HepG2 (cell line): ENCODE results near the gene CD24. TPM values are rescaled to one million over a fixed set of nuclear protein-coding genes. Genes with fewer than 3 reads are reported as not detected.
A peak's percentile ranks its signal among the peaks of the same experiment; 100 is the strongest.

Experiments
- GTF2F1 ChIP-seq: fragments of 150-350 bp; IDR thresholded peaks from 2 replicates; pipeline ENCODE4 v1.6.1; 2014; ENCODE audit warnings: low read length
- MAFG ChIP-seq: sonication (generic); formaldehyde crosslinking; IDR thresholded peaks from 2 replicates; pipeline ENCODE4 v1.5.1; 2020; ENCODE audit warnings: mild to moderate bottlenecking, missing genetic modification reagents
- RFXAP ChIP-seq: sonication (generic); formaldehyde crosslinking; IDR thresholded peaks from 2 replicates; pipeline ENCODE4 v1.4.0; 2020; ENCODE audit warnings: missing genetic modification reagents, borderline replicate concordance
- TCF7 ChIP-seq: sonication (generic); IDR thresholded peaks from 2 replicates; pipeline ENCODE4 v1.6.1; 2016; ENCODE audit warnings: antibody characterized with exemption, low read depth
- TEAD2 ChIP-seq: sonication (generic); formaldehyde crosslinking; IDR thresholded peaks from 2 replicates; pipeline ENCODE4 v1.9.0; 2021; ENCODE audit warnings: missing genetic modification reagents
- polyA plus RNA-seq, 8 experiments: library from polyadenylated mRNA; depleted of rRNA in 3 of 8; stranded (reverse) in 7 of 8; unstranded in 1 of 8; fragments of >200 nt; fragmentation: Illumina TruSeq in 4 of 8; extraction: Trizol in 4 of 8; gene quantifications; 2 replicates each; pipeline versions ENCODE4 v1.2.1 to v1.2.3, GENCODE V29; 2011 to 2016; ENCODE audit warnings: low read depth in 4 of 8, missing spikeins in 1 of 8, mixed read lengths in 1 of 8; ENCODE audit not compliant: insufficient read depth in 1 of 8
- total RNA-seq, 5 experiments: library from RNA; depleted of rRNA; stranded (reverse); fragments of >200 nt; fragmentation: Illumina TruSeq; extraction: Trizol; gene quantifications; 2 replicates each; pipeline ENCODE4 v1.2.3, GENCODE V29; 2016; ENCODE audit warnings: low read depth in 1 of 5
- TF ChIP-seq, protein P1 (sequence below): sonication (generic); formaldehyde crosslinking; IDR thresholded peaks from 2 replicates; pipeline ENCODE4 v1.4.0; 2020; ENCODE audit warnings: missing genetic modification reagents
- TF ChIP-seq, protein P2 (sequence below): sonication (generic); formaldehyde crosslinking; IDR thresholded peaks from 2 replicates; pipeline ENCODE4 v1.8.0; 2022; ENCODE audit warnings: mild to moderate bottlenecking, missing genetic modification reagents
- TF ChIP-seq, protein P3 (sequence below): fragments of 450-650 bp; IDR thresholded peaks from 2 replicates; pipeline ENCODE4 v1.6.1; 2017; ENCODE audit warnings: mild to moderate bottlenecking
- TF ChIP-seq, protein P4 (sequence below): sonication (generic); formaldehyde crosslinking; IDR thresholded peaks from 2 replicates; pipeline ENCODE4 v1.8.1; 2023; ENCODE audit warnings: mild to moderate bottlenecking, missing genetic modification reagents
- TF ChIP-seq, protein P5 (sequence below): sonication (generic); formaldehyde crosslinking; IDR thresholded peaks from 2 replicates; pipeline ENCODE4 v1.4.0; 2020; ENCODE audit warnings: missing genetic modification reagents
- TF ChIP-seq, protein P6 (sequence below): sonication (generic); formaldehyde crosslinking; conservative IDR thresholded peaks from 2 replicates; pipeline ENCODE4 v1.4.0; 2020; ENCODE audit warnings: mild to moderate bottlenecking, missing genetic modification reagents, moderate library complexity
- TF ChIP-seq, protein P7 (sequence below): sonication (generic); formaldehyde crosslinking; IDR thresholded peaks from 2 replicates; pipeline ENCODE4 v1.8.0; 2022; ENCODE audit warnings: mild to moderate bottlenecking, missing genetic modification reagents, moderate library complexity
- TF ChIP-seq, protein P8 (sequence below): sonication (generic); formaldehyde crosslinking; conservative IDR thresholded peaks from 2 replicates; pipeline ENCODE4 v1.4.0; 2020; ENCODE audit warnings: missing genetic modification reagents

CD24 gene
- total and polyA plus RNA-seq, 2 of the 13 experiments (the other 11 are each of a cell fraction or from before 2014, with no cell fraction given), result 11.3 to 30.5 TPM

DNA sequence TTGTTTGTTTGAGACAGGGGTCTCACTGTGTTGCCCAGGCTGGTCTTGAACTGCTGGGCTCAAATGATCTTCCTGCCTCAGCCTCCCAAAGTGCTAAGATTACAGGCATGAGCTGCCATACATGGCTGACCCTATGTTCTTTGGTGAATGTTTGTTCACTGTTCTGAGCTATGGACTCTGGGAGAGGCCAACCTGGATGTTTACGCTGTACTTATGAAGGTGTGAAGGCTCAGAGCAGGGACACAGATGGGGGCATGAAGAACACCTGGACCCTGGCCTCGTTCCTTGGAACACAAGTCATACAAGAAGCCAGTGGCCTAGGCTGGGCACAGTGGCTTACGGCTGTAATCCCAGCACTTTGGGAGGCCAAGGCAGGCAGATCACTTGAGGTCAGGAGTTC is 21.1 kb upstream of the CD24 start (continued):
- TF ChIP-seq, protein P1, sequence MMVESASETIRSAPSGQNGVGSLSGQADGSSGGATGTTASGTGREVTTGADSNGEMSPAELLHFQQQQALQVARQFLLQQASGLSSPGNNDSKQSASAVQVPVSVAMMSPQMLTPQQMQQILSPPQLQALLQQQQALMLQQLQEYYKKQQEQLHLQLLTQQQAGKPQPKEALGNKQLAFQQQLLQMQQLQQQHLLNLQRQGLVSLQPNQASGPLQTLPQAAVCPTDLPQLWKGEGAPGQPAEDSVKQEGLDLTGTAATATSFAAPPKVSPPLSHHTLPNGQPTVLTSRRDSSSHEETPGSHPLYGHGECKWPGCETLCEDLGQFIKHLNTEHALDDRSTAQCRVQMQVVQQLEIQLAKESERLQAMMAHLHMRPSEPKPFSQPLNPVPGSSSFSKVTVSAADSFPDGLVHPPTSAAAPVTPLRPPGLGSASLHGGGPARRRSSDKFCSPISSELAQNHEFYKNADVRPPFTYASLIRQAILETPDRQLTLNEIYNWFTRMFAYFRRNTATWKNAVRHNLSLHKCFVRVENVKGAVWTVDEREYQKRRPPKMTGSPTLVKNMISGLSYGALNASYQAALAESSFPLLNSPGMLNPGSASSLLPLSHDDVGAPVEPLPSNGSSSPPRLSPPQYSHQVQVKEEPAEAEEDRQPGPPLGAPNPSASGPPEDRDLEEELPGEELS (CRISPR knock-in tag), result peak; percentile 73
- TF ChIP-seq MAFG (CRISPR knock-in tag), result no peak
- TF ChIP-seq GTF2F1, result no peak
- TF ChIP-seq RFXAP (CRISPR knock-in tag), result 0 out of 2 replicates have a peak, but pooled peaks have one; percentile 22
- TF ChIP-seq TEAD2 (CRISPR knock-in tag), result no peak
- TF ChIP-seq, protein P2, sequence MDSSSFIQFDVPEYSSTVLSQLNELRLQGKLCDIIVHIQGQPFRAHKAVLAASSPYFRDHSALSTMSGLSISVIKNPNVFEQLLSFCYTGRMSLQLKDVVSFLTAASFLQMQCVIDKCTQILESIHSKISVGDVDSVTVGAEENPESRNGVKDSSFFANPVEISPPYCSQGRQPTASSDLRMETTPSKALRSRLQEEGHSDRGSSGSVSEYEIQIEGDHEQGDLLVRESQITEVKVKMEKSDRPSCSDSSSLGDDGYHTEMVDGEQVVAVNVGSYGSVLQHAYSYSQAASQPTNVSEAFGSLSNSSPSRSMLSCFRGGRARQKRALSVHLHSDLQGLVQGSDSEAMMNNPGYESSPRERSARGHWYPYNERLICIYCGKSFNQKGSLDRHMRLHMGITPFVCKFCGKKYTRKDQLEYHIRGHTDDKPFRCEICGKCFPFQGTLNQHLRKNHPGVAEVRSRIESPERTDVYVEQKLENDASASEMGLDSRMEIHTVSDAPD, result no peak
- TF ChIP-seq, protein P3, sequence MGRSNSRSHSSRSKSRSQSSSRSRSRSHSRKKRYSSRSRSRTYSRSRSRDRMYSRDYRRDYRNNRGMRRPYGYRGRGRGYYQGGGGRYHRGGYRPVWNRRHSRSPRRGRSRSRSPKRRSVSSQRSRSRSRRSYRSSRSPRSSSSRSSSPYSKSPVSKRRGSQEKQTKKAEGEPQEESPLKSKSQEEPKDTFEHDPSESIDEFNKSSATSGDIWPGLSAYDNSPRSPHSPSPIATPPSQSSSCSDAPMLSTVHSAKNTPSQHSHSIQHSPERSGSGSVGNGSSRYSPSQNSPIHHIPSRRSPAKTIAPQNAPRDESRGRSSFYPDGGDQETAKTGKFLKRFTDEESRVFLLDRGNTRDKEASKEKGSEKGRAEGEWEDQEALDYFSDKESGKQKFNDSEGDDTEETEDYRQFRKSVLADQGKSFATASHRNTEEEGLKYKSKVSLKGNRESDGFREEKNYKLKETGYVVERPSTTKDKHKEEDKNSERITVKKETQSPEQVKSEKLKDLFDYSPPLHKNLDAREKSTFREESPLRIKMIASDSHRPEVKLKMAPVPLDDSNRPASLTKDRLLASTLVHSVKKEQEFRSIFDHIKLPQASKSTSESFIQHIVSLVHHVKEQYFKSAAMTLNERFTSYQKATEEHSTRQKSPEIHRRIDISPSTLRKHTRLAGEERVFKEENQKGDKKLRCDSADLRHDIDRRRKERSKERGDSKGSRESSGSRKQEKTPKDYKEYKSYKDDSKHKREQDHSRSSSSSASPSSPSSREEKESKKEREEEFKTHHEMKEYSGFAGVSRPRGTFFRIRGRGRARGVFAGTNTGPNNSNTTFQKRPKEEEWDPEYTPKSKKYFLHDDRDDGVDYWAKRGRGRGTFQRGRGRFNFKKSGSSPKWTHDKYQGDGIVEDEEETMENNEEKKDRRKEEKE, result no peak
- TF ChIP-seq, protein P4, sequence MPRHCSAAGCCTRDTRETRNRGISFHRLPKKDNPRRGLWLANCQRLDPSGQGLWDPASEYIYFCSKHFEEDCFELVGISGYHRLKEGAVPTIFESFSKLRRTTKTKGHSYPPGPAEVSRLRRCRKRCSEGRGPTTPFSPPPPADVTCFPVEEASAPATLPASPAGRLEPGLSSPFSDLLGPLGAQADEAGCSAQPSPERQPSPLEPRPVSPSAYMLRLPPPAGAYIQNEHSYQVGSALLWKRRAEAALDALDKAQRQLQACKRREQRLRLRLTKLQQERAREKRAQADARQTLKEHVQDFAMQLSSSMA (CRISPR knock-in tag), result 0 out of 2 replicates have a peak, but pooled peaks have one; percentile 39
- TF ChIP-seq, protein P5, sequence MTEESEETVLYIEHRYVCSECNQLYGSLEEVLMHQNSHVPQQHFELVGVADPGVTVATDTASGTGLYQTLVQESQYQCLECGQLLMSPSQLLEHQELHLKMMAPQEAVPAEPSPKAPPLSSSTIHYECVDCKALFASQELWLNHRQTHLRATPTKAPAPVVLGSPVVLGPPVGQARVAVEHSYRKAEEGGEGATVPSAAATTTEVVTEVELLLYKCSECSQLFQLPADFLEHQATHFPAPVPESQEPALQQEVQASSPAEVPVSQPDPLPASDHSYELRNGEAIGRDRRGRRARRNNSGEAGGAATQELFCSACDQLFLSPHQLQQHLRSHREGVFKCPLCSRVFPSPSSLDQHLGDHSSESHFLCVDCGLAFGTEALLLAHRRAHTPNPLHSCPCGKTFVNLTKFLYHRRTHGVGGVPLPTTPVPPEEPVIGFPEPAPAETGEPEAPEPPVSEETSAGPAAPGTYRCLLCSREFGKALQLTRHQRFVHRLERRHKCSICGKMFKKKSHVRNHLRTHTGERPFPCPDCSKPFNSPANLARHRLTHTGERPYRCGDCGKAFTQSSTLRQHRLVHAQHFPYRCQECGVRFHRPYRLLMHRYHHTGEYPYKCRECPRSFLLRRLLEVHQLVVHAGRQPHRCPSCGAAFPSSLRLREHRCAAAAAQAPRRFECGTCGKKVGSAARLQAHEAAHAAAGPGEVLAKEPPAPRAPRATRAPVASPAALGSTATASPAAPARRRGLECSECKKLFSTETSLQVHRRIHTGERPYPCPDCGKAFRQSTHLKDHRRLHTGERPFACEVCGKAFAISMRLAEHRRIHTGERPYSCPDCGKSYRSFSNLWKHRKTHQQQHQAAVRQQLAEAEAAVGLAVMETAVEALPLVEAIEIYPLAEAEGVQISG, result 0 out of 2 replicates have a peak, but pooled peaks have one; percentile 38
- TF ChIP-seq, protein P6, sequence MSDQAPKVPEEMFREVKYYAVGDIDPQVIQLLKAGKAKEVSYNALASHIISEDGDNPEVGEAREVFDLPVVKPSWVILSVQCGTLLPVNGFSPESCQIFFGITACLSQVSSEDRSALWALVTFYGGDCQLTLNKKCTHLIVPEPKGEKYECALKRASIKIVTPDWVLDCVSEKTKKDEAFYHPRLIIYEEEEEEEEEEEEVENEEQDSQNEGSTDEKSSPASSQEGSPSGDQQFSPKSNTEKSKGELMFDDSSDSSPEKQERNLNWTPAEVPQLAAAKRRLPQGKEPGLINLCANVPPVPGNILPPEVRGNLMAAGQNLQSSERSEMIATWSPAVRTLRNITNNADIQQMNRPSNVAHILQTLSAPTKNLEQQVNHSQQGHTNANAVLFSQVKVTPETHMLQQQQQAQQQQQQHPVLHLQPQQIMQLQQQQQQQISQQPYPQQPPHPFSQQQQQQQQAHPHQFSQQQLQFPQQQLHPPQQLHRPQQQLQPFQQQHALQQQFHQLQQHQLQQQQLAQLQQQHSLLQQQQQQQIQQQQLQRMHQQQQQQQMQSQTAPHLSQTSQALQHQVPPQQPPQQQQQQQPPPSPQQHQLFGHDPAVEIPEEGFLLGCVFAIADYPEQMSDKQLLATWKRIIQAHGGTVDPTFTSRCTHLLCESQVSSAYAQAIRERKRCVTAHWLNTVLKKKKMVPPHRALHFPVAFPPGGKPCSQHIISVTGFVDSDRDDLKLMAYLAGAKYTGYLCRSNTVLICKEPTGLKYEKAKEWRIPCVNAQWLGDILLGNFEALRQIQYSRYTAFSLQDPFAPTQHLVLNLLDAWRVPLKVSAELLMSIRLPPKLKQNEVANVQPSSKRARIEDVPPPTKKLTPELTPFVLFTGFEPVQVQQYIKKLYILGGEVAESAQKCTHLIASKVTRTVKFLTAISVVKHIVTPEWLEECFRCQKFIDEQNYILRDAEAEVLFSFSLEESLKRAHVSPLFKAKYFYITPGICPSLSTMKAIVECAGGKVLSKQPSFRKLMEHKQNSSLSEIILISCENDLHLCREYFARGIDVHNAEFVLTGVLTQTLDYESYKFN (CRISPR knock-in tag), result peak; percentile 76
- TF ChIP-seq, protein P7, sequence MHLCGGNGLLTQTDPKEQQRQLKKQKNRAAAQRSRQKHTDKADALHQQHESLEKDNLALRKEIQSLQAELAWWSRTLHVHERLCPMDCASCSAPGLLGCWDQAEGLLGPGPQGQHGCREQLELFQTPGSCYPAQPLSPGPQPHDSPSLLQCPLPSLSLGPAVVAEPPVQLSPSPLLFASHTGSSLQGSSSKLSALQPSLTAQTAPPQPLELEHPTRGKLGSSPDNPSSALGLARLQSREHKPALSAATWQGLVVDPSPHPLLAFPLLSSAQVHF (CRISPR knock-in tag), result no peak
- TF ChIP-seq, protein P8, sequence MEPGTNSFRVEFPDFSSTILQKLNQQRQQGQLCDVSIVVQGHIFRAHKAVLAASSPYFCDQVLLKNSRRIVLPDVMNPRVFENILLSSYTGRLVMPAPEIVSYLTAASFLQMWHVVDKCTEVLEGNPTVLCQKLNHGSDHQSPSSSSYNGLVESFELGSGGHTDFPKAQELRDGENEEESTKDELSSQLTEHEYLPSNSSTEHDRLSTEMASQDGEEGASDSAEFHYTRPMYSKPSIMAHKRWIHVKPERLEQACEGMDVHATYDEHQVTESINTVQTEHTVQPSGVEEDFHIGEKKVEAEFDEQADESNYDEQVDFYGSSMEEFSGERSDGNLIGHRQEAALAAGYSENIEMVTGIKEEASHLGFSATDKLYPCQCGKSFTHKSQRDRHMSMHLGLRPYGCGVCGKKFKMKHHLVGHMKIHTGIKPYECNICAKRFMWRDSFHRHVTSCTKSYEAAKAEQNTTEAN (CRISPR knock-in tag), result no peak
- TF ChIP-seq TCF7, result no peak
